ENCODE results near the gene ILF3.

ILF3 gene

GRCh38 chr19:10651851-10652250 is 2.3 kb upstream of the ILF3 start:
- DNase-seq (ENCODE audit: low read depth) = no peak
- TF ChIP-seq, protein P1, sequence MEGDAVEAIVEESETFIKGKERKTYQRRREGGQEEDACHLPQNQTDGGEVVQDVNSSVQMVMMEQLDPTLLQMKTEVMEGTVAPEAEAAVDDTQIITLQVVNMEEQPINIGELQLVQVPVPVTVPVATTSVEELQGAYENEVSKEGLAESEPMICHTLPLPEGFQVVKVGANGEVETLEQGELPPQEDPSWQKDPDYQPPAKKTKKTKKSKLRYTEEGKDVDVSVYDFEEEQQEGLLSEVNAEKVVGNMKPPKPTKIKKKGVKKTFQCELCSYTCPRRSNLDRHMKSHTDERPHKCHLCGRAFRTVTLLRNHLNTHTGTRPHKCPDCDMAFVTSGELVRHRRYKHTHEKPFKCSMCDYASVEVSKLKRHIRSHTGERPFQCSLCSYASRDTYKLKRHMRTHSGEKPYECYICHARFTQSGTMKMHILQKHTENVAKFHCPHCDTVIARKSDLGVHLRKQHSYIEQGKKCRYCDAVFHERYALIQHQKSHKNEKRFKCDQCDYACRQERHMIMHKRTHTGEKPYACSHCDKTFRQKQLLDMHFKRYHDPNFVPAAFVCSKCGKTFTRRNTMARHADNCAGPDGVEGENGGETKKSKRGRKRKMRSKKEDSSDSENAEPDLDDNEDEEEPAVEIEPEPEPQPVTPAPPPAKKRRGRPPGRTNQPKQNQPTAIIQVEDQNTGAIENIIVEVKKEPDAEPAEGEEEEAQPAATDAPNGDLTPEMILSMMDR (IDR thresholded peaks at IDR 0.05; ENCODE audit: insufficient read depth, low read depth, low read length, missing control alignments) = no peak
- no peak overlapping the region for H3K4me3 ChIP-seq (ENCODE audit: low read depth, low read length)

- TF ChIP-seq, protein P1 (IDR thresholded peaks at IDR 0.05; ENCODE audit: insufficient read depth, low read depth, low read length, missing control alignments) = no peak
- peak overlapping the region; percentile 76 for H3K4me3 ChIP-seq (ENCODE audit: low read depth, low read length)
- DNase-seq (ENCODE audit: low read depth) = no peak
Measured at GRCh38 chr19:10653482-10653731, 739 bp upstream of the ILF3 start.

- peak overlapping the region; percentile 76 for H3K4me3 ChIP-seq (ENCODE audit: low read depth, low read length)
- DNase-seq (ENCODE audit: low read depth) = peak; percentile 74
- TF ChIP-seq, protein P1 (IDR thresholded peaks at IDR 0.05; ENCODE audit: insufficient read depth, low read depth, low read length, missing control alignments) = no peak
Measured at GRCh38 chr19:10654610-10655456, 687 bp downstream of the ILF3 start.

- peak overlapping the region; percentile 76 for H3K4me3 ChIP-seq (ENCODE audit: low read depth, low read length)
- DNase-seq (ENCODE audit: low read depth) = no peak
- TF ChIP-seq, protein P1 (IDR thresholded peaks at IDR 0.05; ENCODE audit: insufficient read depth, low read depth, low read length, missing control alignments) = no peak
Measured at GRCh38 chr19:10655457-10656312, 1.5 kb downstream of the ILF3 start.

- DNase-seq (ENCODE audit: low read depth) = no peak
- H3K4me3 ChIP-seq (ENCODE audit: low read depth, low read length) = no peak overlapping the region
Measured at GRCh38 chr19:10660346-10660745, 6.2 kb downstream of the ILF3 start.

GRCh38 chr19:10661946-10662345 is 7.8 kb downstream of the ILF3 start:
- H3K4me3 ChIP-seq (ENCODE audit: low read depth, low read length) = no peak overlapping the region
- TF ChIP-seq, protein P1 (IDR thresholded peaks at IDR 0.05; ENCODE audit: insufficient read depth, low read depth, low read length, missing control alignments) = no peak
- no peak for DNase-seq (ENCODE audit: low read depth)

More at GRCh38 chr19:10660346-10660745, 6.2 kb downstream of the ILF3 start:
- TF ChIP-seq, protein P1 (IDR thresholded peaks at IDR 0.05; ENCODE audit: insufficient read depth, low read depth, low read length, missing control alignments) = no peak

Measured in GM12865 (cell line).